ENCODE data around the gene GTF2B. TPM values are rescaled to one million over a fixed set of nuclear protein-coding genes. Genes with fewer than 3 reads are reported as not detected.

The GTF2B gene
- total RNA-seq, 1 donor from 2014 or later = 12.6 TPM

- Histone ChIP-seq H3K9me3 (replicated peaks) (peaks cover 13% of the 10 kb centered on the region), H3K4me1 (no peaks in the 10 kb centered on the region), H3K27me3 (ENCODE audit: low read depth) (no peaks in the 10 kb centered on the region), H3K27ac (replicated peaks) (no peak overlapping the region), H3K36me3 (no peaks in the 10 kb centered on the region), H3K4me3 (no peak overlapping the region)
- TF ChIP-seq, protein P1, sequence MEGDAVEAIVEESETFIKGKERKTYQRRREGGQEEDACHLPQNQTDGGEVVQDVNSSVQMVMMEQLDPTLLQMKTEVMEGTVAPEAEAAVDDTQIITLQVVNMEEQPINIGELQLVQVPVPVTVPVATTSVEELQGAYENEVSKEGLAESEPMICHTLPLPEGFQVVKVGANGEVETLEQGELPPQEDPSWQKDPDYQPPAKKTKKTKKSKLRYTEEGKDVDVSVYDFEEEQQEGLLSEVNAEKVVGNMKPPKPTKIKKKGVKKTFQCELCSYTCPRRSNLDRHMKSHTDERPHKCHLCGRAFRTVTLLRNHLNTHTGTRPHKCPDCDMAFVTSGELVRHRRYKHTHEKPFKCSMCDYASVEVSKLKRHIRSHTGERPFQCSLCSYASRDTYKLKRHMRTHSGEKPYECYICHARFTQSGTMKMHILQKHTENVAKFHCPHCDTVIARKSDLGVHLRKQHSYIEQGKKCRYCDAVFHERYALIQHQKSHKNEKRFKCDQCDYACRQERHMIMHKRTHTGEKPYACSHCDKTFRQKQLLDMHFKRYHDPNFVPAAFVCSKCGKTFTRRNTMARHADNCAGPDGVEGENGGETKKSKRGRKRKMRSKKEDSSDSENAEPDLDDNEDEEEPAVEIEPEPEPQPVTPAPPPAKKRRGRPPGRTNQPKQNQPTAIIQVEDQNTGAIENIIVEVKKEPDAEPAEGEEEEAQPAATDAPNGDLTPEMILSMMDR (IDR thresholded peaks at IDR 0.05; ENCODE audit: borderline replicate concordance) = no peak
- DNase-seq = no peak
- intact Hi-C loops (cut with micrococcal nuclease) = no loop called here
These were observed 19.8 kb upstream of the GTF2B start for GRCh38 chr1:88911161-88911560.

- intact Hi-C loops (cut with micrococcal nuclease) = no loop called here
- H3K9me3 ChIP-seq (replicated peaks) = peaks cover 5% of the 10 kb centered on the region
These were observed 19.0 kb upstream of the GTF2B start for GRCh38 chr1:88910401-88910800.

GRCh38 chr1:88900883-88901282, 9.5 kb upstream of the GTF2B start:
- no peaks in the 10 kb centered on the region for H3K36me3 ChIP-seq
- intact Hi-C loops (cut with micrococcal nuclease) = no loop called here
- DNase-seq = no peak
- no peak overlapping the region for H3K27ac ChIP-seq (replicated peaks)
- TF ChIP-seq, protein P1 (IDR thresholded peaks at IDR 0.05; ENCODE audit: borderline replicate concordance) = no peak
- no peaks in the 10 kb centered on the region for H3K27me3 ChIP-seq (ENCODE audit: low read depth)
- no peaks in the 10 kb centered on the region for H3K9me3 ChIP-seq (replicated peaks)
- H3K4me1 ChIP-seq = no peaks in the 10 kb centered on the region
- no peak overlapping the region for H3K4me3 ChIP-seq

More at GRCh38 chr1:88910401-88910800, 19.0 kb upstream of the GTF2B start:
- TF ChIP-seq, protein P1 (IDR thresholded peaks at IDR 0.05; ENCODE audit: borderline replicate concordance) = no peak
- no peaks in the 10 kb centered on the region for H3K4me1 ChIP-seq
- H3K27ac ChIP-seq (replicated peaks) = no peak overlapping the region
- no peak overlapping the region for H3K4me3 ChIP-seq
- no peak for DNase-seq
- H3K36me3 ChIP-seq = no peaks in the 10 kb centered on the region
- H3K27me3 ChIP-seq (ENCODE audit: low read depth) = no peaks in the 10 kb centered on the region

- Histone ChIP-seq H3K36me3 (no peaks in the 10 kb centered on the region), H3K4me3 (no peak overlapping the region), H3K27ac (replicated peaks) (no peak overlapping the region), H3K4me1 (peaks cover 2% of the 10 kb centered on the region), H3K9me3 (replicated peaks) (no peaks in the 10 kb centered on the region), H3K27me3 (ENCODE audit: low read depth) (no peaks in the 10 kb centered on the region)
- TF ChIP-seq, protein P1 (IDR thresholded peaks at IDR 0.05; ENCODE audit: borderline replicate concordance) = no peak
- DNase-seq = no peak
- intact Hi-C loops (cut with micrococcal nuclease) = no loop called here
These were observed 5.8 kb upstream of the GTF2B start for GRCh38 chr1:88897070-88897730.

DNA sequence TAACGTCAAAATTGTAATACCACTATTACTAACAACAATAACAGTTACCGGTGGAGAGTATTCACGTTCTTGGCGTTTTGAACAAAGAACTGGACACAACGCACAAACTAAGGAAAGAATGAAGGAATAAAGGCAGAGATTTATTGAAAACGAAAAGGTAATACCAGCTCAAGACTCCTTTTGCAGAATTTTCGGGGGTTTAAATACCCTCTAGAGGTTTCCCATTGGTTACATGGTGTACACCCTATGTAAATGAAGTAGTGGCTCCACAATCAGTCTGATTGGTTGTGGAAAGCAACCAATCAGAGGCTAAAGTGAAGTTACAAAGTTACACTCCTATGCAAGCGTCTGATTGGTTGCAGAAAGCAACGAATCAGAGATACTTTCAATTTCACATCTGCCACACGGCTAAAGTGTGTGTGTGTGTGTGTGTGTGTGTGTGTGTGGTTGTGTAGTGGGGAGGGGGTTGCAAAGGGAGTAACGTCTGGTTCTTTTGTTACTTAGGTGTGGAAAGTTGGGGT, 1.1 kb upstream of the GTF2B start:
- no peak for DNase-seq
- no peaks in the 10 kb centered on the region for H3K36me3 ChIP-seq
- intact Hi-C loops (cut with micrococcal nuclease) = no loop called here
- H3K27me3 ChIP-seq (ENCODE audit: low read depth) = no peaks in the 10 kb centered on the region
- peaks cover 44% of the 10 kb centered on the region for H3K4me1 ChIP-seq
- peak overlapping the region; percentile 95 for H3K27ac ChIP-seq (replicated peaks)
- TF ChIP-seq, protein P1 (IDR thresholded peaks at IDR 0.05; ENCODE audit: borderline replicate concordance) = no peak
- peak overlapping the region; percentile 98 for H3K4me3 ChIP-seq
- no peaks in the 10 kb centered on the region for H3K9me3 ChIP-seq (replicated peaks)
